Measurements from ENCODE around the gene FBLN1.

DNA sequence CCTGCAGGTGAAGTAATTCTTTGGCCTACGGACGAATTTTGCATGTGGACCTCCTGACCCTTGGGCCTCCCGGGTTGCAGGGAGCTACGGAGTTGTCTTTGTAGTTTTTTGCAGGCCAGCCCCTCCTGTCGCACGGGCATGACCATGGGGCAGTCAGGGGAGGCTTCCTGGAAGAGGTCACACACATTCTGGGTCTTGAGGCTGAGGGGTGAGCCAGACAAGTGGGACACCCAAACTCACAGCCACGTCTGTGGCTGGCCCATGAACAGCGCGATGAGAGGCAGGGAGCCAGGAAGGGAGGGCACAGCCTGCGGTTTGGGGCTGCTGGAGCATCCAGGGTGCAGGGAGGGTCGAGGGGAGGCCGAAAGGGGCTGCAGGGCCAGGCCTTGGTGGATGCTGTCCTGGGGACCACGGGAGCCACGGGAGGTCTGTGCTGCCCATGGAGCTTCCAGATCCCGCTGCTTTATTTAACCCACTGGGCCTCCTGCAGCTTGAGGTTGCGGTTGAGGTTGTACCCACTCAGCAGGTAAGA, 78.9 kb downstream of the FBLN1 start:
- TF ChIP-seq, protein P1, sequence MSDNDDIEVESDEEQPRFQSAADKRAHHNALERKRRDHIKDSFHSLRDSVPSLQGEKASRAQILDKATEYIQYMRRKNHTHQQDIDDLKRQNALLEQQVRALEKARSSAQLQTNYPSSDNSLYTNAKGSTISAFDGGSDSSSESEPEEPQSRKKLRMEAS (IDR thresholded peaks at IDR 0.05; ENCODE audit: low read depth, low read length) = no peak
- TF ChIP-seq POLR2A (IDR thresholded peaks at IDR 0.05; ENCODE audit: extremely low read depth, insufficient read length) = no peak
- TF ChIP-seq, protein P2, sequence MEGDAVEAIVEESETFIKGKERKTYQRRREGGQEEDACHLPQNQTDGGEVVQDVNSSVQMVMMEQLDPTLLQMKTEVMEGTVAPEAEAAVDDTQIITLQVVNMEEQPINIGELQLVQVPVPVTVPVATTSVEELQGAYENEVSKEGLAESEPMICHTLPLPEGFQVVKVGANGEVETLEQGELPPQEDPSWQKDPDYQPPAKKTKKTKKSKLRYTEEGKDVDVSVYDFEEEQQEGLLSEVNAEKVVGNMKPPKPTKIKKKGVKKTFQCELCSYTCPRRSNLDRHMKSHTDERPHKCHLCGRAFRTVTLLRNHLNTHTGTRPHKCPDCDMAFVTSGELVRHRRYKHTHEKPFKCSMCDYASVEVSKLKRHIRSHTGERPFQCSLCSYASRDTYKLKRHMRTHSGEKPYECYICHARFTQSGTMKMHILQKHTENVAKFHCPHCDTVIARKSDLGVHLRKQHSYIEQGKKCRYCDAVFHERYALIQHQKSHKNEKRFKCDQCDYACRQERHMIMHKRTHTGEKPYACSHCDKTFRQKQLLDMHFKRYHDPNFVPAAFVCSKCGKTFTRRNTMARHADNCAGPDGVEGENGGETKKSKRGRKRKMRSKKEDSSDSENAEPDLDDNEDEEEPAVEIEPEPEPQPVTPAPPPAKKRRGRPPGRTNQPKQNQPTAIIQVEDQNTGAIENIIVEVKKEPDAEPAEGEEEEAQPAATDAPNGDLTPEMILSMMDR (IDR thresholded peaks at IDR 0.05; ENCODE audit: low read depth, low read length) = no peak
- TF ChIP-seq MYC (IDR thresholded peaks at IDR 0.05; ENCODE audit: low read depth, low read length) = no peak
